Measurements from ENCODE around the gene TFEB. TPM values are rescaled to one million over a fixed set of nuclear protein-coding genes. Genes with fewer than 3 reads are reported as not detected.

TFEB gene
- total RNA-seq, 1 donor from 2014 or later = 40.3 TPM

DNA sequence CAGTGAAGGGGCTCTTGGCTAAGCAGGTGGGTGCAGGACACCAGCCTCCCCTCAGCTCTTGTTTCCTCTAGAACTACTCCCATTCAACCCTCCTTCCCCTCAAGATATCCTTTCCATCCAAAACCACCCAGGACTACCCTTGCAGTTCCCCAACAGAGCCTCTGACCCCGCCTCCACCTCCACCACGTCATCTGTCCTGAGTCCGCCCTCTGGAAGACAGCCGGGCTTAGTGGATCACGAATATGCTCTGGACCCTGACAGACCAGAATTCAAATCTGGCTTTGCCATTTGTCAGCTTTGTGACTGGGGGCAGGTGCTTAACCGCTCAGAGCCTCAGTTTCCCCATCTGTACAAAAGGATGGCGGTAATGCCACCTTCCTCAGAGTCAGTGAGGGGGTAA, 31.4 kb downstream of the TFEB start:
- intact Hi-C loops (cut with DNase I) = no loop called here

DNA sequence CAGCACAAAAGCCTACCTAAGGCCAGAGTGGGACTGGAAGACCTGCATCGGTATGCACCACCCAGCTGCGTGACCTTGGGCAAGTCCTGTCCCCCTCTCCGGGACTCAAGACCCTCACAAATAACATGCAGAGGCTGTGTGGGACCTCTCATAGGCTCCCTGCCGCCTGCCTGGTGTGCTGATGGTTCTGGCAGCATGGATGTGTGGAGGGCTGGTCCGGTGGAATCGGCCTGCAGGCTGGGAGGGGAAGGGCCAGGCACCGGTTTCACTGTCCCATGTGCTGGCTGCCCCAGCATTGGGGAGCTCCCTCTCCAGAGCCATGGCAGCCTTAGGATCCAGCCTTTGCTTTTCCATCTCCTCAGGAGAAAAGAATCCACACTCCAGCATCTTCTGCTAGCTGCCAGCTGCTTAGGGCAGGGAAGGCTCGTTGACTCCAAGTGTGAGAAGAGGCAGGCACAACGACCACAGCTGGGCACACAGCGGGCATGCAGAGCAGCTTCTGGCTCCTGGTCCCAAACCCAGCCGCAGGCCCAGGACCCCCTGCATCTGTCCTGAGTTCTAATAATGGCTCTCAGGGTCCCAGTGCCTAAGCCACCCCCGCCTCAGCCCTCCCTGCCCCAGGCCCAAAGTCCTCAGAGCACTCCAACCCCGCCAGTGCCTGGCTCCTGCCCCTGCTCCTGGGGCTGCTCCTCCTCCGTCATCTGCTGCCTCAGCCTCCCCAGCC, 32.5 kb downstream of the TFEB start:
- H3K4me1 ChIP-seq = peaks cover 36% of the 10 kb centered on the region
- ATAC-seq (no peak), DNase-seq (no peak)
- H3K4me3 ChIP-seq = no peak overlapping the region
- H3K27me3 ChIP-seq = no peaks in the 10 kb centered on the region
- H3K27ac ChIP-seq = no peak overlapping the region
- H3K9me3 ChIP-seq = no peaks in the 10 kb centered on the region
- peaks cover 5% of the 10 kb centered on the region for H3K36me3 ChIP-seq
- intact Hi-C loops (cut with DNase I) = no loop called here
- TF ChIP-seq, protein P1, sequence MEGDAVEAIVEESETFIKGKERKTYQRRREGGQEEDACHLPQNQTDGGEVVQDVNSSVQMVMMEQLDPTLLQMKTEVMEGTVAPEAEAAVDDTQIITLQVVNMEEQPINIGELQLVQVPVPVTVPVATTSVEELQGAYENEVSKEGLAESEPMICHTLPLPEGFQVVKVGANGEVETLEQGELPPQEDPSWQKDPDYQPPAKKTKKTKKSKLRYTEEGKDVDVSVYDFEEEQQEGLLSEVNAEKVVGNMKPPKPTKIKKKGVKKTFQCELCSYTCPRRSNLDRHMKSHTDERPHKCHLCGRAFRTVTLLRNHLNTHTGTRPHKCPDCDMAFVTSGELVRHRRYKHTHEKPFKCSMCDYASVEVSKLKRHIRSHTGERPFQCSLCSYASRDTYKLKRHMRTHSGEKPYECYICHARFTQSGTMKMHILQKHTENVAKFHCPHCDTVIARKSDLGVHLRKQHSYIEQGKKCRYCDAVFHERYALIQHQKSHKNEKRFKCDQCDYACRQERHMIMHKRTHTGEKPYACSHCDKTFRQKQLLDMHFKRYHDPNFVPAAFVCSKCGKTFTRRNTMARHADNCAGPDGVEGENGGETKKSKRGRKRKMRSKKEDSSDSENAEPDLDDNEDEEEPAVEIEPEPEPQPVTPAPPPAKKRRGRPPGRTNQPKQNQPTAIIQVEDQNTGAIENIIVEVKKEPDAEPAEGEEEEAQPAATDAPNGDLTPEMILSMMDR (IDR thresholded peaks at IDR 0.05) = no peak

More for the DNA sequence above, 31.4 kb downstream of the TFEB start:
- Histone ChIP-seq H3K27me3 (no peaks in the 10 kb centered on the region), H3K27ac (no peak overlapping the region), H3K4me3 (no peak overlapping the region), H3K4me1 (peaks cover 42% of the 10 kb centered on the region), H3K9me3 (no peaks in the 10 kb centered on the region), H3K36me3 (peaks cover 5% of the 10 kb centered on the region)
- ATAC-seq (no peak), DNase-seq (no peak)
- TF ChIP-seq, protein P1 (IDR thresholded peaks at IDR 0.05) = no peak

DNA sequence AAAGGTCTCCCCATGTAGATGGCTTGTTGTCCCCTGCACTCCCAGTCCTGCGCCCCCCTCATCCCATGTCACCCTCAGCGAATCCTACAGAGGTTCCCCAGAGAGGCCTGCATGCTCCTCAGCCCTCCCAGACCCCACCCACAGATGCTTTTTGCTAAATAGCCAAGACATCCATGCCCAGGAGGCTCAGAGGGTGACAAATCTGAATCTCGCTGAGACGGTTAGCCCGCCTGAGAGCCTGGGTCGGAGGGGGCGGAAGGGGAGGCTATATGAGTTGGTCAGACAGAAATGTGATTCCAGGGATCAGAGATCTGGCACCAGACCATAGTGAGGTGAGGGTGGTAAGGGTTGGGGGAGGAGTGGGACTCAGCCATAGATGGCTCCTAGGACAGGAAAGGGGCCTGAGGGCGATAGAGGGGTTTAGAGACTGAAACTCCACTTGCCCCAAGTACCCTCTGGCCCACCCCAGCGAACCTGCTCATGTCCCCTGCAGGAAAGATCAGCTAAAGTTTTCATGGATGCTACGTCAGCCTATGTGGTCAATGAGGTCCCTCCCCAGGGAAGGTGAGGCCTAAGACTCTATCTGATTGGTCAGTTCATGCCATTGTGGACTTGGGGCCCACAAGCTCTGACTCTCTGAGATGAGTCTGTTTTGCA, 33.2 kb downstream of the TFEB start:
- TF ChIP-seq, protein P1 (IDR thresholded peaks at IDR 0.05) = no peak
- Histone ChIP-seq H3K4me1 (peaks cover 28% of the 10 kb centered on the region), H3K27me3 (no peaks in the 10 kb centered on the region), H3K27ac (no peak overlapping the region), H3K36me3 (peaks cover 5% of the 10 kb centered on the region), H3K4me3 (no peak overlapping the region), H3K9me3 (no peaks in the 10 kb centered on the region)
- ATAC-seq (no peak), DNase-seq (no peak)
- intact Hi-C loops (cut with DNase I) = no loop called here

DNA sequence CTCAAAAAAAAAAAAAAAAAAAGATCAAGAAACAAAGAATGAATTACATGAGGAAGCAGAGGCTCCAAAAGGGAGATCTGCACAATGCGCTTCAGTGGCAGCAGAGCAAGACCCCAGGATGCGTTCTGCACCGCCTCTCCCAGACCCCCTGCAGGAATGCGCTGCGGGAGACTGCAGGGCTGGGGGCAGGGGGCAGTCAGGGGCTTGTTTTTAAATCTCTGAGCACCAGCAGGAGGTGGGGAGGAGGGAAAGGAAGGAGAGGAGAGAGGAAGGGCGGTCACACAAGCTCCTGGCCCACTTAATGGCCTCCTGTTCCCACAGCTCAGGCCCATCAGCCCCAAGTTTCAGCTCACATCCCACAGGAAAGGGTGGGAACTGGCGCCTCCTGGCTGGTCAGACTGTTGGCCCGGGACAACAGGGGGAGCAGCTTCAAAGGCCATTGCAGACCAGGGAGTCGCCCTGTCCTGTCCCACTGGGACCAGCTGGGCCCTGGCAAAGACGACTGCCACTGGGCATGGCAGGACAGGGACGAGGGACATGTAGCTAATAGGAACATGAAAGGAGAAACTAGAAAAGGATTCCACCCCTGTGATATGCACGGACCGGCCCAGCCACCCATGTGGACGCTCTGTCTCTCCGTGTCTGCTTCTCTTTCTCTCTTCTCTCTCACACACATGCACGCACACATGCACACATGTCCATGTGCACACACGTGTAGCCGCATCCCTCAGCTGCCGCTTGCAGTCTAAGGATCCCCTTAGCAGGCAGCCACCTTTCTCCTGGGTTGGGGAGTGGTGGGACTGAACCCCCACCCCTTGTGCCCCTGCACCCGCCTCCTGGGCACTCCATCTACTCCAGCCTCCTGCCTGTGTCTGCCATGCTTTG, 34.7 kb downstream of the TFEB start:
- Histone ChIP-seq H3K4me3 (no peak overlapping the region), H3K27ac (peak overlapping the region; percentile 4), H3K36me3 (peaks cover 5% of the 10 kb centered on the region), H3K27me3 (no peaks in the 10 kb centered on the region), H3K9me3 (no peaks in the 10 kb centered on the region), H3K4me1 (peaks cover 13% of the 10 kb centered on the region)
- TF ChIP-seq, protein P1 (IDR thresholded peaks at IDR 0.05) = no peak
- DNase-seq = no peak
- ATAC-seq = peak; percentile 32
- intact Hi-C loops (cut with DNase I) = no loop called here

DNA sequence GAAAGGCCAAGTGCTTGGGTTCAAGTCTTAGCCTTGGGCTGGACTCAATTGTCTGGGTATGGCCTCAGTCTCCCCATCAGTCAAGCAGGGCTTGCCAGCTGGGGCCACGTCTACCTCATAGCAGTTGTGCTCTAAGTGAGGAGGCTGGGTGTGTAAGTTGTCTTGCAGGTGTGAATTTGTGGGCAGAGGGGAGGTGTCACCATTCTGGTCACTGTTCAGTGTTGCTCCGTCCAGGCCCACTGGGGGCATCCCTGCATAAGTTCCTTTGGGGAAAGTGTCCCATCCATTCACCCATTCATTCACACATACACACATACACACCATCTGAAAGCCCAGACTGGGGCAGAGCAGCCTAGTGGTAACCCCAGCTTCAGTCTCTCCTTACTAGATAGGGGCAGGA, 36.3 kb downstream of the TFEB start:
- H3K27ac ChIP-seq = peak overlapping the region; percentile 11
- intact Hi-C loops (cut with DNase I) = no loop called here

More for the DNA sequence above, 36.3 kb downstream of the TFEB start:
- H3K4me1 ChIP-seq = peaks cover 5% of the 10 kb centered on the region
- peaks cover 5% of the 10 kb centered on the region for H3K36me3 ChIP-seq
- DNase-seq (no peak), ATAC-seq (no peak)
- no peaks in the 10 kb centered on the region for H3K9me3 ChIP-seq
- H3K4me3 ChIP-seq = no peak overlapping the region
- TF ChIP-seq, protein P1 (IDR thresholded peaks at IDR 0.05) = no peak
- H3K27me3 ChIP-seq = no peaks in the 10 kb centered on the region
